ENCODE measurements around the gene AMH. TPM values are rescaled to one million over a fixed set of nuclear protein-coding genes. Genes with fewer than 3 reads are reported as not detected.

The AMH gene
- total RNA-seq, 1 experiment from 2014 or later, result 42.8 TPM

DNA sequence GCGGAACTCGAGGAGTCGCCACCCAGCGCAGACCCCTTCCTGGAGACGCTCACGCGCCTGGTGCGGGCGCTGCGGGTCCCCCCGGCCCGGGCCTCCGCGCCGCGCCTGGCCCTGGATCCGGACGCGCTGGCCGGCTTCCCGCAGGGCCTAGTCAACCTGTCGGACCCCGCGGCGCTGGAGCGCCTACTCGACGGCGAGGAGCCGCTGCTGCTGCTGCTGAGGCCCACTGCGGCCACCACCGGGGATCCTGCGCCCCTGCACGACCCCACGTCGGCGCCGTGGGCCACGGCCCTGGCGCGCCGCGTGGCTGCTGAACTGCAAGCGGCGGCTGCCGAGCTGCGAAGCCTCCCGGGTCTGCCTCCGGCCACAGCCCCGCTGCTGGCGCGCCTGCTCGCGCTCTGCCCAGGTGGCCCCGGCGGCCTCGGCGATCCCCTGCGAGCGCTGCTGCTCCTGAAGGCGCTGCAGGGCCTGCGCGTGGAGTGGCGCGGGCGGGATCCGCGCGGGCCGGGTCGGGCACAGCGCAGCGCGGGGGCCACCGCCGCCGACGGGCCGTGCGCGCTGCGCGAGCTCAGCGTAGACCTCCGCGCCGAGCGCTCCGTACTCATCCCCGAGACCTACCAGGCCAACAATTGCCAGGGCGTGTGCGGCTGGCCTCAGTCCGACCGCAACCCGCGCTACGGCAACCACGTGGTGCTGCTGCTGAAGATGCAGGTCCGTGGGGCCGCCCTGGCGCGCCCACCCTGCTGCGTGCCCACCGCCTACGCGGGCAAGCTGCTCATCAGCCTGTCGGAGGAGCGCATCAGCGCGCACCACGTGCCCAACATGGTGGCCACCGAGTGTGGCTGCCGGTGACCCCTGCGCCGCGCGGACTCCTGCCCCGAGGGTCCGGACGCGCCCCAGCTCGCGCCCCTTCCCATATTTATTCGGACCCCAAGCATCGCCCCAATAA, 2.3 kb downstream of the AMH start:
- no peak overlapping the region for H3K4me3 ChIP-seq (replicated peaks in 1 of 2; ENCODE audit: low read depth in 1 of 2, low read length in 2 of 2)

DNA sequence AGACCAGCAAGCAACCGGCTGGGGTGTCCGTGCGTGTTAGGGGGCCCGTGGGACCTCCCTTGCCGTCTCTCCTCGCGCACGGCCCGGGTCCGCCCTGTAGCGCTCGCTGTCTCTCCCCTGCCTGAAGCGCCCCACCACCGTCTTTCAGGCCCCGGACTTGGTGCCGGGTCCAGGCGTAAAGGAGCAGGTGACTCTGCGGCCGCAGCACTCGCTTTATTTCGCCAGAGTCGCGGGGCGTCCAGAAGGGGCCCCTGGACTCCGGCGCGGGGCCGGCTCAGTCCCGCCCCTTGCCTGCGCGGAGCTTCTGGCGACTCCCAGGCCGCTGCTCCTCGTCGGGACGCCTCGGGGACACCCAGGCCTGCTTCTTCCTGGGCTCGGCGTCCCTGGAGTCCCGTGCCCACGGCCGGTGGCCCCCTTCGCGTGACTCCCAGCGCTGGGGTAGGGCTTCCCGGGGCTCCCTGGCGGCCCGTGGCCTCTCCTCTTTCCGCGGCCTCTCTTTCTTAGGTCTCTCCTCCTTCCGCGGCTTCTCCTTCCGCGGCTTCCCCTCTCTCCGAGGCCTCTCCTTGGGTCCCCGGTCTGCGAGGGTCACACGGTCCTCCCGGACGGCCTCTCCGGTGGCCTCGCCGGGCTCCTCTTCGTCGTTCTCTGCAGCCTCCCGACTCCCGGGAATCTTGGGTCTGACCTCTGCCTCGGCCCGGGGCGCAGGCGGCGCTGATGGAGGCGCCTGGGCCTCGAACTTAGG, 3.1 kb downstream of the AMH start:
- Histone ChIP-seq H3K9me2 (ENCODE audit: insufficient read depth) (no peaks in the 10 kb centered on the region), H2AFZ (ENCODE audit: low read depth, low read length, poor library complexity, severe bottlenecking) (no peak overlapping the region), H4K20me1 (ENCODE audit: insufficient read depth) (no peaks in the 10 kb centered on the region), H3K9ac (ENCODE audit: low read length) (no peak overlapping the region), H3K4me3 (replicated peaks in 1 of 2; ENCODE audit: low read depth in 1 of 2, low read length in 2 of 2) (no peak overlapping the region), H3K36me3 (ENCODE audit: control insufficient read depth in 1 of 2, insufficient read depth in 2 of 2, low read length in 2 of 2) (peaks cover 5 to 6% of the 10 kb centered on the region in 2 experiments; a peak in 3 of 4 replicates), H3K27me3 (ENCODE audit: insufficient read depth, low read length) (no peaks in the 10 kb centered on the region), H3K27ac (ENCODE audit: low read depth, low read length) (no peak overlapping the region), H3K9me3 (ENCODE audit: control insufficient read depth in 1 of 2, insufficient read depth in 1 of 2, low read depth in 1 of 2, low read length in 2 of 2) (no peaks in the 10 kb centered on the region), H3K79me2 (ENCODE audit: insufficient read depth, low read length) (no peaks in the 10 kb centered on the region), H3K4me1 (ENCODE audit: control insufficient read depth in 1 of 2, insufficient read depth in 2 of 2, low read length in 2 of 2) (0 out of 4 replicates have a peak, but pooled peaks cover 0 to 2% of the 10 kb centered on the region in 2 experiments), H3K4me2 (ENCODE audit: low read length) (no peak overlapping the region)
- DNase-seq (ENCODE audit: low read depth, low spot score) (no peak), ATAC-seq (no peak)
- POLR2A ChIA-PET, result no interaction called here
- BruUV-seq (replicated peaks), result no TSS peak
- intact Hi-C loops (cut with micrococcal nuclease), result no loop called here
- CTCF ChIA-PET, result no interaction called here
- TF ChIP-seq YY1 (IDR thresholded peaks at IDR 0.05; ENCODE audit: extremely low read depth, insufficient replicate concordance, low read depth, low read length) (no peak), POLR2AphosphoS5 (IDR thresholded peaks at IDR 0.05; ENCODE audit: low read depth, low read length) (no peak), JUND (IDR thresholded peaks at IDR 0.05) (no peak), SIN3A (IDR thresholded peaks at IDR 0.05; ENCODE audit: low read depth) (no peak), EZH2 (IDR thresholded peaks at IDR 0.05) (no peak), SP1 (IDR thresholded peaks at IDR 0.05; ENCODE audit: low read depth) (no peak), POLR2A (IDR thresholded peaks at IDR 0.05; ENCODE audit: borderline replicate concordance, extremely low read depth, insufficient read depth, insufficient read length) (no peak), FOSL1 (IDR thresholded peaks at IDR 0.05; ENCODE audit: low read depth) (no peak), RAD21 (IDR thresholded peaks at IDR 0.05; ENCODE audit: low read depth) (no peak), MAX (IDR thresholded peaks at IDR 0.05) (no peak), SRF (IDR thresholded peaks at IDR 0.05; ENCODE audit: low read depth) (no peak), ATF3 (IDR thresholded peaks at IDR 0.05) (no peak), ELF1 (IDR thresholded peaks at IDR 0.05; ENCODE audit: borderline replicate concordance, low read depth) (no peak), CBX3 (IDR thresholded peaks at IDR 0.05; ENCODE audit: low read depth) (no peak), TCF7L2 (IDR thresholded peaks at IDR 0.05; ENCODE audit: borderline replicate concordance, extremely low read depth, insufficient read depth, insufficient read length) (no peak)
- RAD21 ChIA-PET (ENCODE audit: low non-redundant PET in 1 of 2, low total read pairs in 2 of 2, uncharacterized antibody in 2 of 2, unreplicated experiment in 2 of 2), result no interaction called here

More for the DNA sequence above, 2.3 kb downstream of the AMH start:
- no peaks in the 10 kb centered on the region for H3K9me3 ChIP-seq (ENCODE audit: control insufficient read depth in 1 of 2, insufficient read depth in 1 of 2, low read depth in 1 of 2, low read length in 2 of 2)
- H3K9me2 ChIP-seq (ENCODE audit: insufficient read depth), result no peaks in the 10 kb centered on the region
- no peaks in the 10 kb centered on the region for H3K27me3 ChIP-seq (ENCODE audit: insufficient read depth, low read length)
- no peak overlapping the region for H3K4me2 ChIP-seq (ENCODE audit: low read length)
- ChIA-PET POLR2A (no interaction called here), RAD21 (ENCODE audit: low non-redundant PET in 1 of 2, low total read pairs in 2 of 2, uncharacterized antibody in 2 of 2, unreplicated experiment in 2 of 2) (no interaction called here), CTCF (no interaction called here)
- TF ChIP-seq EGR1 (IDR thresholded peaks at IDR 0.05; ENCODE audit: low read depth) (no peak), YY1 (IDR thresholded peaks at IDR 0.05; ENCODE audit: extremely low read depth, insufficient replicate concordance, low read depth, low read length) (no peak)
- H2AFZ ChIP-seq (ENCODE audit: low read depth, low read length, poor library complexity, severe bottlenecking), result no peak overlapping the region
- 0 out of 4 replicates have a peak, but pooled peaks cover 0 to 4% of the 10 kb centered on the region in 2 experiments for H3K4me1 ChIP-seq (ENCODE audit: control insufficient read depth in 1 of 2, insufficient read depth in 2 of 2, low read length in 2 of 2)
- intact Hi-C loops (cut with micrococcal nuclease), result no loop called here
- no peak for ATAC-seq
- DNase-seq (ENCODE audit: low read depth, low spot score), result no peak
- H3K27ac ChIP-seq (ENCODE audit: low read depth, low read length), result no peak overlapping the region
- BruUV-seq (replicated peaks), result no TSS peak
- H3K9ac ChIP-seq (ENCODE audit: low read length), result no peak overlapping the region
- H3K36me3 ChIP-seq (ENCODE audit: control insufficient read depth in 1 of 2, insufficient read depth in 2 of 2, low read length in 2 of 2), result peaks cover 12 to 15% of the 10 kb centered on the region in 2 experiments; a peak in 3 of 4 replicates
- no peaks in the 10 kb centered on the region for H4K20me1 ChIP-seq (ENCODE audit: insufficient read depth)
- H3K79me2 ChIP-seq (ENCODE audit: insufficient read depth, low read length), result peaks cover 3% of the 10 kb centered on the region; the same call in 1 of the 2 replicates

All from HCT116 (cell line).